Loucy (cell line): ENCODE results near the gene IL16.

Source experiments
- H2AFZ ChIP-seq: fragments of 200-600 bp; sonication (generic); 2 replicates; pipeline ENCODE4 v1.6.0; 2016; ENCODE audit warnings: antibody characterized with exemption, mild to moderate bottlenecking, low read length, moderate library complexity
- H3F3A ChIP-seq: fragments of 200-600 bp; 2 replicates; pipeline ENCODE4 v1.6.0; 2016; ENCODE audit warnings: antibody characterized with exemption, low read depth, mild to moderate bottlenecking
- H3K27me3 ChIP-seq: fragments of 200-600 bp; sonication (generic); 2 replicates; pipeline ENCODE4 v1.6.1; 2014; ENCODE audit warnings: low read length, mild to moderate bottlenecking; ENCODE audit not compliant: insufficient read depth, poor library complexity, severe bottlenecking
- H3K36me3 ChIP-seq: fragments of 200-600 bp; sonication (generic); 2 replicates; pipeline ENCODE4 v1.6.1; 2016; ENCODE audit warnings: low read length; ENCODE audit not compliant: insufficient read depth
- H3K4me1 ChIP-seq: fragments of 200-600 bp; sonication (generic); 2 replicates; pipeline ENCODE4 v1.5.1; 2014; ENCODE audit warnings: low read length, mild to moderate bottlenecking; ENCODE audit not compliant: insufficient read depth, poor library complexity, severe bottlenecking
- H3K4me2 ChIP-seq: fragments of 200-600 bp; sonication (generic); 2 replicates; pipeline ENCODE4 v1.6.0; 2014; ENCODE audit warnings: antibody characterized with exemption, low read length, low read depth, mild to moderate bottlenecking; ENCODE audit not compliant: poor library complexity, severe bottlenecking
- H3K4me3 ChIP-seq: fragments of 200-600 bp; sonication (generic); 2 replicates; pipeline ENCODE4 v1.5.1; 2014; ENCODE audit warnings: low read length, mild to moderate bottlenecking, mixed read lengths; ENCODE audit not compliant: poor library complexity, severe bottlenecking
- H3K79me2 ChIP-seq: fragments of 200-600 bp; sonication (generic); 2 replicates; pipeline ENCODE4 v1.6.1; 2014; ENCODE audit warnings: low read length; ENCODE audit not compliant: insufficient read depth
- H3K9ac ChIP-seq: fragments of 200-600 bp; sonication (generic); 2 replicates; pipeline ENCODE4 v1.6.0; 2014; ENCODE audit warnings: mild to moderate bottlenecking, low read depth, low read length, moderate library complexity; ENCODE audit not compliant: poor library complexity, severe bottlenecking
- H3K9me2 ChIP-seq: fragments of 200-600 bp; sonication (generic); replicated peaks from 2 replicates; pipeline ENCODE4 v1.6.1; 2016; ENCODE audit warnings: low read depth, low read length, mixed read lengths
- H3K9me3 ChIP-seq: fragments of 200-600 bp; sonication (generic); 2 replicates; pipeline ENCODE4 v1.6.1; 2014; ENCODE audit warnings: mild to moderate bottlenecking, antibody characterized with exemption, low read length, low read depth; ENCODE audit not compliant: insufficient read depth
- H4K20me1 ChIP-seq: fragments of 200-600 bp; sonication (generic); 2 replicates; pipeline ENCODE4 v1.6.0; 2014; ENCODE audit warnings: antibody characterized with exemption, low read length, mild to moderate bottlenecking; ENCODE audit not compliant: insufficient read depth, poor library complexity, severe bottlenecking
- EZH2phosphoT487 ChIP-seq: fragments of 200-600 bp; IDR thresholded peaks from 2 replicates; pipeline ENCODE4 v1.6.1; 2018; ENCODE audit warnings: antibody characterized with exemption, mild to moderate bottlenecking, moderate library complexity, borderline replicate concordance
- TF ChIP-seq, protein P1 (sequence below): fragments of 200-600 bp; sonication (generic); conservative IDR thresholded peaks from 2 replicates; pipeline ENCODE4 v1.5.1; 2014; ENCODE audit warnings: mild to moderate bottlenecking, antibody characterized with exemption, low read length

Gene IL16

DNA sequence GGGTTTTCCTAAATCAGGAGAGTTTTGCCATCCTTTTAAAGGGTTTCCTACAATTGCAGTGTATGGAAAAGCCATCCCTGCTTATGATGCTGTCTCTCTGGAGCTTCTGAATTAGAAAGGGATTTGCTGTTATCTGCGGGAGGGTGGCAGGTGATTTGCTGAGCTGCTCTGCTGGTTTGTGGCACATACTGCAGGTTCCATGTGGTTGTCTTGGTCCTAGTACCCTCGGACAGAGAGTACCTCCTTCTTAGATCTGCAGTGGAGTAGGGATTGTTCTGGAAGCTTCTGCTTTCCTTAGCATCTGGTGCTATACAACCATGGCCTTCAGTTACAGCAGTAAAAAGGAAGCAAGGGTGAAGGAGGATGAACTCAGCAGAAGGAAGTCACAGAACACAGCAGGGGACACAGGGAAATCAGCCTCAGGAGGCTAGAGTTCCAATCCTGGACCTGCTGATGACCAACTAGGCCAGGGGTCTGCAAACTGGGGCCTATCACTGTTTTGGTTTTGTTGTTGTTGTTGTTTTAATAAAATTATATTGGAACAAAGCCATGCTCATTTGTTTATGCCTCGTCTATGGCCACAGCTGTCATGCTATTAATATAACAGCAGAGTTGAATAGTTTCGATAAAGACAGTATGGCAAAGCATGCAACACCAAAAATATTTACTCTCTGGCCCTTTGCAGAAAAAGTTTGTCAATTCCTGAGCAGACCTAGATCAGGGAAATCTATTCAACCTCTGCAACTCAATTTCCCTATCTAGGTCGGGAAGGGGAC is 87.8 kb downstream of the IL16 start:
- Histone ChIP-seq H3K9me2 (no peaks in the 10 kb centered on the region), H3K9me3 (no peaks in the 10 kb centered on the region), H3K4me1 (peaks cover 33% of the 10 kb centered on the region), H2AFZ (peak overlapping the region; percentile 73), H3K4me3 (no peak overlapping the region), H4K20me1 (no peaks in the 10 kb centered on the region), H3K27me3 (no peaks in the 10 kb centered on the region), H3K79me2 (no peaks in the 10 kb centered on the region), H3F3A (no peaks in the 10 kb centered on the region), H3K36me3 (no peaks in the 10 kb centered on the region), H3K4me2 (no peak overlapping the region), H3K9ac (no peak overlapping the region)
- TF ChIP-seq, protein P1, sequence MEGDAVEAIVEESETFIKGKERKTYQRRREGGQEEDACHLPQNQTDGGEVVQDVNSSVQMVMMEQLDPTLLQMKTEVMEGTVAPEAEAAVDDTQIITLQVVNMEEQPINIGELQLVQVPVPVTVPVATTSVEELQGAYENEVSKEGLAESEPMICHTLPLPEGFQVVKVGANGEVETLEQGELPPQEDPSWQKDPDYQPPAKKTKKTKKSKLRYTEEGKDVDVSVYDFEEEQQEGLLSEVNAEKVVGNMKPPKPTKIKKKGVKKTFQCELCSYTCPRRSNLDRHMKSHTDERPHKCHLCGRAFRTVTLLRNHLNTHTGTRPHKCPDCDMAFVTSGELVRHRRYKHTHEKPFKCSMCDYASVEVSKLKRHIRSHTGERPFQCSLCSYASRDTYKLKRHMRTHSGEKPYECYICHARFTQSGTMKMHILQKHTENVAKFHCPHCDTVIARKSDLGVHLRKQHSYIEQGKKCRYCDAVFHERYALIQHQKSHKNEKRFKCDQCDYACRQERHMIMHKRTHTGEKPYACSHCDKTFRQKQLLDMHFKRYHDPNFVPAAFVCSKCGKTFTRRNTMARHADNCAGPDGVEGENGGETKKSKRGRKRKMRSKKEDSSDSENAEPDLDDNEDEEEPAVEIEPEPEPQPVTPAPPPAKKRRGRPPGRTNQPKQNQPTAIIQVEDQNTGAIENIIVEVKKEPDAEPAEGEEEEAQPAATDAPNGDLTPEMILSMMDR = no peak
- no peak for TF ChIP-seq EZH2phosphoT487

DNA sequence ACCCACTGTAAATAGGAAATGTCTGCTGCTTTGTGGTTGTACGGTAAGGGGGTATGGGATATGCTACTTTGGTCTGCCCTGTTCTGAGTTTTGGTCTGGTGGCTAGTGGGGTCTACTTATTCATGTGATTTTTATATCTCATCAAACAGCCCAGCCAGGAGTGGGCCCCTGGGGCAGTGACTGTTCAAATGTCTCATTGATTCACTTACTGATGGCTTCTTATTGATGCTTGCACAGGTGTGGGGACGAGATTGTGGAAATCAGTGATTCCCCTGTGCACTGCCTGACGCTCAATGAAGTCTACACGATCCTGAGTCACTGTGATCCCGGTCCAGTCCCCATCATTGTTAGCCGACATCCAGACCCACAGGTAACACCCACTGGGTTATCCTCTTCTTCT is 88.8 kb downstream of the IL16 start:
- Histone ChIP-seq H3K9me3 (no peaks in the 10 kb centered on the region), H3K4me3 (no peak overlapping the region), H3F3A (no peaks in the 10 kb centered on the region), H4K20me1 (no peaks in the 10 kb centered on the region), H3K4me1 (peaks cover 33% of the 10 kb centered on the region), H3K27me3 (no peaks in the 10 kb centered on the region), H3K9me2 (no peaks in the 10 kb centered on the region), H3K4me2 (no peak overlapping the region), H3K79me2 (no peaks in the 10 kb centered on the region), H3K36me3 (no peaks in the 10 kb centered on the region), H3K9ac (no peak overlapping the region), H2AFZ (peak overlapping the region; percentile 16; the same call in 1 of the 2 replicates)
- TF ChIP-seq EZH2phosphoT487 = no peak
- TF ChIP-seq, protein P1 = no peak

DNA sequence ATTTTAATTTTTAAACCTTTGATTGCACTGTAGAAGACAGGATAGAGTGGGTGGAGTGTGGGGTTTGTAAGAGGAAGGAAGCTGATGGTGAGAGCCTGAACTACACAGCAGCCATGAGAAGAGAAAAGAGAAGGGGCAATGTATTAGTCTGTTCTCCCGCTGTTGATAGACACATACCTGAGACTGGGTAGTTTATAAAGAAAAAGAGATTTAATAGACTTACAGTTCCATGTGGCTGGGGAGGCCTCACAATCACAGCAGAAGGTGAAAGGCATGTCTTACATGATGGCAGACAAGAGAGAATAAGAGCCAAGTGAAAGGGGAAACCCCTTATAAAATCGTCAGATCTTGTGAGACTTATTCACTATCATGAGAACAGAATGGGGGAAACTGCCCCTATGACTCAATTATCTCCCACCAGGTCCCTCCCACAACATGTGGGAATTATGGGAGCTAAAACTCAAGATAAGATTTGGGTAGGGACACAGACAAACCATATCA is 90.0 kb downstream of the IL16 start:
- Histone ChIP-seq H2AFZ (peak overlapping the region; percentile 80), H3K27me3 (no peaks in the 10 kb centered on the region), H3K4me3 (peak overlapping the region; percentile 9), H3K9me3 (no peaks in the 10 kb centered on the region), H3K9me2 (no peaks in the 10 kb centered on the region), H3K79me2 (no peaks in the 10 kb centered on the region), H3K4me1 (peaks cover 41% of the 10 kb centered on the region), H3K36me3 (no peaks in the 10 kb centered on the region), H3K4me2 (peak overlapping the region; percentile 47), H3F3A (no peaks in the 10 kb centered on the region), H3K9ac (peak overlapping the region; percentile 7), H4K20me1 (no peaks in the 10 kb centered on the region)
- no peak for TF ChIP-seq EZH2phosphoT487
- TF ChIP-seq, protein P1 = no peak
